K562 (cell line): ENCODE data around the gene DMBT1. TPM values are rescaled to one million over a fixed set of nuclear protein-coding genes. Genes with fewer than 3 reads are reported as not detected.
"Not testable (repeated sequence)": the region's sequence is repeated elsewhere in the genome, so short reads cannot be mapped to it uniquely, and the experiment has no call there.

ENCODE experiments used
- ATAC-seq: fragments of 200-7000 bp; cut with Tn5 transposase; 3 replicates; pipeline ENCODE4 v1.9.1; 2020; ENCODE audit warnings: moderate library complexity
- BruUV-seq: library from RNA; stranded (reverse); fragments of 400-500 nt; replicated peaks from 2 replicates; lab custom pipeline; 2021; lab: Mats Ljungman, UMichigan
- CTCF ChIA-PET: fragments of 300-600 bp; formaldehyde crosslinking; extraction: SDS; loops from one replicate; lab custom pipeline; 2021; ENCODE audit warnings: low intra/inter-chr PET ratio; lab: Yijun Ruan, JAX
- POLR2A ChIA-PET: fragments of 300-600, 350-650 bp; sonication (Branson Sonifier 250); formaldehyde crosslinking; extraction: SDS; loops from one replicate; lab custom pipeline; 2021; ENCODE audit warnings: antibody characterized with exemption, inconsistent platforms; lab: Yijun Ruan, JAX
- DNase-seq, 4 experiments: peaks; one replicate each; pipeline versions ENCODE4 v3.0.0 to v3.0.0-alpha.2; 2011 to 2018; ENCODE audit warnings: low spot score in 3 of 4, mixed read lengths in 3 of 4; ENCODE audit errors: extremely low read depth in 1 of 4
- FAIRE-seq: peaks from 2 replicates; lab custom pipeline; 2011; peaks lifted over from hg19 to GRCh38; lab: Jason Lieb, UNC
- H2AFZ ChIP-seq: 2 replicates; pipeline ENCODE4 v1.6.0; 2011; ENCODE audit warnings: low read depth, low read length, control low read depth, inconsistent platforms
- H3K27ac ChIP-seq: fragments of 200-600 bp; 3 replicates; pipeline ENCODE4 v1.8.0; 2011; ENCODE audit warnings: low read depth, mild to moderate bottlenecking, control low read depth, inconsistent platforms, low read length, moderate library complexity, mixed read lengths; ENCODE audit errors: extremely low read depth
- H3K27me3 ChIP-seq, 2 experiments: fragments of 300-600 bp in 1 of 2; 2 replicates in 1 of 2; 3 replicates in 1 of 2; pipeline versions ENCODE4 v1.6.0 to v1.8.0; 2011; ENCODE audit warnings: inconsistent platforms in 2 of 2, low read length in 2 of 2, mild to moderate bottlenecking in 1 of 2, mixed read lengths in 1 of 2, moderate library complexity in 1 of 2; ENCODE audit not compliant: control insufficient read depth in 2 of 2, insufficient read depth in 2 of 2
- H3K36me3 ChIP-seq: fragments of 300-600 bp; 3 replicates; pipeline ENCODE4 v1.8.0; 2011; ENCODE audit warnings: mild to moderate bottlenecking, low read length, inconsistent platforms; ENCODE audit not compliant: control insufficient read depth, insufficient read depth
- H3K4me1 ChIP-seq, 2 experiments: fragments of 200-600 bp in 1 of 2; replicated peaks in 1 of 2; 2 replicates in 1 of 2; 3 replicates in 1 of 2; pipeline versions ENCODE4 v1.5.1 to v1.8.0; 2011; ENCODE audit warnings: inconsistent platforms in 2 of 2, low read length in 2 of 2, mild to moderate bottlenecking in 1 of 2, mixed read lengths in 1 of 2, moderate library complexity in 1 of 2; ENCODE audit not compliant: control insufficient read depth in 2 of 2, insufficient read depth in 2 of 2
- H3K4me2 ChIP-seq: 2 replicates; pipeline ENCODE4 v1.6.1; 2011; ENCODE audit warnings: low read length, control low read depth, inconsistent platforms, mixed read lengths; ENCODE audit not compliant: insufficient read depth
- H3K4me3 ChIP-seq: fragments of 200-600 bp; sonication (generic), shearing (Covaris generic); 2 replicates; pipeline ENCODE4 v1.5.1; 2016; ENCODE audit warnings: control low read depth, inconsistent platforms
- H3K79me2 ChIP-seq: fragments of 200-600 bp; 3 replicates; pipeline ENCODE4 v1.8.0; 2011; ENCODE audit warnings: low read length, inconsistent platforms; ENCODE audit not compliant: control insufficient read depth, insufficient read depth
- H3K9ac ChIP-seq, 2 experiments: 2 replicates each; pipeline versions ENCODE4 v1.6.0 to v1.6.1; 2011; ENCODE audit warnings: low read depth in 2 of 2, low read length in 2 of 2, control low read depth in 1 of 2, inconsistent platforms in 1 of 2, mild to moderate bottlenecking in 1 of 2, mixed read lengths in 1 of 2; ENCODE audit not compliant: insufficient read depth in 1 of 2
- H3K9me1 ChIP-seq: one replicate; pipeline ENCODE4 v1.6.0; 2011; ENCODE audit warnings: inconsistent platforms, mild to moderate bottlenecking, low read length, moderate library complexity; ENCODE audit not compliant: control insufficient read depth, insufficient read depth
- H3K9me3 ChIP-seq: replicated peaks from 2 replicates; pipeline ENCODE4 v1.5.1; 2011; ENCODE audit warnings: low read depth, low read length, inconsistent platforms; ENCODE audit not compliant: control insufficient read depth, insufficient read depth
- H4K20me1 ChIP-seq: replicated peaks from 2 replicates; pipeline ENCODE4 v1.6.1; 2011; ENCODE audit warnings: low read length, inconsistent platforms, mixed read lengths; ENCODE audit not compliant: control insufficient read depth, insufficient read depth
- CEBPZ ChIP-seq: fragments of 150-350 bp; IDR thresholded peaks from 2 replicates; pipeline ENCODE4 v1.6.1; 2014; ENCODE audit warnings: low read depth, mild to moderate bottlenecking, low read length, borderline replicate concordance
- KAT8 ChIP-seq: fragments of 450-650 bp; IDR thresholded peaks from 2 replicates; pipeline ENCODE4 v1.6.1; 2016; ENCODE audit warnings: low read depth, mild to moderate bottlenecking
- KDM1A ChIP-seq, 2 experiments: fragments of 450-650 bp; IDR thresholded peaks; 2 replicates each; pipeline ENCODE4 v1.6.1; 2016; ENCODE audit warnings: mild to moderate bottlenecking in 2 of 2
- TAF7 ChIP-seq: fragments of 450-650 bp; IDR thresholded peaks from 2 replicates; pipeline ENCODE4 v1.6.1; 2016; ENCODE audit warnings: missing genetic modification characterization, missing compliant biosample characterization
- TFE3 ChIP-seq: fragments of 450-650 bp; formaldehyde crosslinking; IDR thresholded peaks from 2 replicates; pipeline ENCODE4 v1.4.0; 2020; ENCODE audit warnings: mild to moderate bottlenecking, mixed read lengths
- ZBTB11 ChIP-seq, 3 experiments: fragments of 200-800 bp in 1 of 3; fragments of 250-450 bp in 1 of 3; fragments of 450-650 bp in 1 of 3; sonication (Bioruptor Pico) in 1 of 3; sonication (Bioruptor generic) in 1 of 3; formaldehyde crosslinking in 1 of 3; IDR thresholded peaks; 2 replicates each; pipeline versions ENCODE4 v1.6.1 to v1.8.0; 2016 to 2022; ENCODE audit warnings: mild to moderate bottlenecking in 2 of 3, missing genetic modification characterization in 2 of 3, missing compliant biosample characterization in 1 of 3, moderate library complexity in 1 of 3
- ZNF785 ChIP-seq: fragments of 250-450 bp; sonication (Bioruptor Pico); IDR thresholded peaks from 2 replicates; pipeline ENCODE4 v1.4.0; 2020; ENCODE audit warnings: mild to moderate bottlenecking
- WGBS: fragments of 100-300 bp; shearing (Covaris generic); methylation state at CpG from one replicate; pipeline ENCODE4 v1.1.6; 2016; ENCODE audit warnings: low coverage, mixed read lengths; ENCODE audit not compliant: insufficient coverage; ENCODE audit errors: missing lambda C conversion rate; 5-methylcytosine and 5-hydroxymethylcytosine counted together
- in situ Hi-C: fragments of 300-500 bp; cut with MboI; formaldehyde crosslinking; loops from 4 replicates; pipeline ENCODE4 v1.15.0; 2018; ENCODE audit warnings: inconsistent platforms, mixed read lengths
- intact Hi-C: fragments of 100-400 bp; cut with micrococcal nuclease; formaldehyde crosslinking; loops from 2 replicates; pipeline ENCODE4 v1.14.2; 2022
- polyA plus RNA-seq, 8 experiments: library from polyadenylated mRNA; depleted of rRNA in 4 of 8; stranded (reverse) in 5 of 8; unstranded in 3 of 8; fragments of >200 nt; fragmentation: Nextera tagmentation in 2 of 8; fragmentation: Illumina TruSeq in 1 of 8; extraction: Ambion mirVana in 2 of 8; extraction: Trizol in 1 of 8; gene quantifications; 2 replicates each; pipeline versions ENCODE4 v1.2.1 to v1.2.3, GENCODE V29; 2011 to 2014; ENCODE audit warnings: inconsistent platforms in 1 of 8, missing spikeins in 1 of 8
- total RNA-seq, 7 experiments: library from RNA; depleted of rRNA in 6 of 7; stranded (reverse); fragments of >200 nt in 6 of 7; fragmentation: Illumina TruSeq in 2 of 7; extraction: Trizol in 2 of 7; gene quantifications; 2 replicates each; pipeline versions ENCODE4 v1.2.1 to v1.2.3, GENCODE V29; 2011 to 2021; ENCODE audit warnings: low replicate concordance in 1 of 7

DMBT1 gene
- total and polyA plus RNA-seq, 9 of the 15 experiments (the other 6 are each of a cell fraction or from before 2014, with no cell fraction given): 0.01 to 0.07 TPM; not detected in 7

GRCh38 chr10:122620961-122621360, 60.4 kb downstream of the DMBT1 start:
- H3K9me1 ChIP-seq, H3K36me3 ChIP-seq, in situ Hi-C loops, POLR2A ChIA-PET, intact Hi-C loops, H3K4me3 ChIP-seq, H3K4me2 ChIP-seq, CTCF ChIA-PET, DNase-seq, H3K9ac ChIP-seq, BruUV-seq, H2AFZ ChIP-seq, H3K9me3 ChIP-seq, H3K27ac ChIP-seq, FAIRE-seq, ATAC-seq, H3K79me2 ChIP-seq, H3K4me1 ChIP-seq, H4K20me1 ChIP-seq, H3K27me3 ChIP-seq: not testable (repeated sequence)
- WGBS: 0% methylated on average over 2 of the region's 8 CpGs

GRCh38 chr10:122624546-122624945, 64.0 kb downstream of the DMBT1 start:
- H3K9ac ChIP-seq: no peak overlapping the region
- H3K4me3 ChIP-seq: no peak overlapping the region
- H3K4me1 ChIP-seq: no peaks in the 10 kb centered on the region
- no peak overlapping the region for H3K4me2 ChIP-seq
- H2AFZ ChIP-seq: no peak overlapping the region
- no peak overlapping the region for H3K27ac ChIP-seq
- H3K79me2 ChIP-seq: no peaks in the 10 kb centered on the region
- H3K36me3 ChIP-seq: no peaks in the 10 kb centered on the region
- DNase-seq (no peak), ATAC-seq (no peak), FAIRE-seq (no peak)
- H3K9me3 ChIP-seq: no peaks in the 10 kb centered on the region
- BruUV-seq: no TSS peak
- H4K20me1 ChIP-seq: no peaks in the 10 kb centered on the region
- in situ Hi-C loops (no loop called here), intact Hi-C loops (no loop called here)
- CTCF ChIA-PET: no interaction called here
- no peaks in the 10 kb centered on the region for H3K9me1 ChIP-seq
- H3K27me3 ChIP-seq: no peaks in the 10 kb centered on the region
- 0% methylated on average over 5 of the region's 5 CpGs for WGBS
- POLR2A ChIA-PET: no interaction called here
- TF ChIP-seq ZBTB11 (CRISPR knock-in tag; IDR thresholded peaks at IDR 0.05) (no peak), TFE3 (no peak), CEBPZ (no peak), TAF7 (tag) (no peak), KAT8 (no peak), KDM1A (IDR thresholded peaks at IDR 0.05) (no peak), ZNF785 (no peak)
